Body of pancreas (tissue), 4 donors: ENCODE results near the gene NUP107. TPM values are rescaled to one million over a fixed set of nuclear protein-coding genes. Genes with fewer than 3 reads are reported as not detected.

Experiments
- ATAC-seq: fragments of 150-250 bp; one replicate; pipeline ENCODE4 v1.9.1; 2016
- DNase-seq, 4 donors: peaks; one replicate each; pipeline ENCODE4 v3.0.0-alpha.2; 2019
- H3K27ac ChIP-seq, 4 donors: fragments of 200-600 bp; sonication (generic); 1 replicate in 3 of 4; 2 replicates in 1 of 4; pipeline versions ENCODE4 v1.5.1 to v1.6.1; 2016 to 2019; ENCODE audit warnings: mild to moderate bottlenecking in 1 of 4, mixed read lengths in 1 of 4, moderate library complexity in 1 of 4
- H3K27me3 ChIP-seq, 2 donors: fragments of 200-600 bp; sonication (generic); one replicate each; pipeline ENCODE4 v1.6.0; 2016; ENCODE audit warnings: mild to moderate bottlenecking in 1 of 2
- H3K36me3 ChIP-seq, 2 donors: fragments of 200-600 bp; sonication (generic); replicated peaks in 1 of 2; 2 replicates each; pipeline ENCODE4 v1.5.1; 2016; ENCODE audit warnings: low read depth in 2 of 2; ENCODE audit not compliant: insufficient read depth in 1 of 2
- H3K4me1 ChIP-seq: fragments of 200-600 bp; sonication (generic); one replicate; pipeline ENCODE4 v1.6.0; 2016
- H3K4me3 ChIP-seq, 2 donors: fragments of 200-600 bp; sonication (generic); 1 replicate in 1 of 2; 2 replicates in 1 of 2; pipeline ENCODE4 v1.5.1; 2016 to 2019
- H3K9me3 ChIP-seq, 3 donors: fragments of 200-600 bp; sonication (generic); 1 replicate in 2 of 3; 2 replicates in 1 of 3; pipeline ENCODE4 v1.5.1; 2016
- POLR2A ChIP-seq, 3 donors: fragments of 450-650 bp; IDR thresholded peaks; one replicate each; pipeline ENCODE4 v1.6.1; 2016; ENCODE audit warnings: antibody characterized with exemption in 3 of 3, mild to moderate bottlenecking in 2 of 3
- WGBS, 2 donors: methylation state at CpG; one replicate each; pipeline ENCODE4 v1.1.5; 2017; 5-methylcytosine and 5-hydroxymethylcytosine counted together
- intact Hi-C: fragments of 100-400 bp; cut with DNase I; formaldehyde crosslinking; loops from one replicate; pipeline ENCODE4 v1.15.1; 2023
- total RNA-seq, 2 donors: library from RNA; depleted of rRNA; stranded (reverse); fragments of >200 nt; gene quantifications; one replicate each; pipeline ENCODE4 v1.1.0, GENCODE V29; 2016
- TF ChIP-seq, protein P1 (sequence below), 7 experiments: fragments of 450-650 bp in 4 of 7; fragments of 200-600 bp in 3 of 7; sonication (generic) in 3 of 7; IDR thresholded peaks; one replicate each; pipeline ENCODE4 v1.5.1; 2016 to 2019; ENCODE audit warnings: antibody characterized with exemption in 7 of 7

NUP107 gene
- total RNA-seq, 2 donors from 2014 or later: 29.6 to 34.9 TPM

DNA sequence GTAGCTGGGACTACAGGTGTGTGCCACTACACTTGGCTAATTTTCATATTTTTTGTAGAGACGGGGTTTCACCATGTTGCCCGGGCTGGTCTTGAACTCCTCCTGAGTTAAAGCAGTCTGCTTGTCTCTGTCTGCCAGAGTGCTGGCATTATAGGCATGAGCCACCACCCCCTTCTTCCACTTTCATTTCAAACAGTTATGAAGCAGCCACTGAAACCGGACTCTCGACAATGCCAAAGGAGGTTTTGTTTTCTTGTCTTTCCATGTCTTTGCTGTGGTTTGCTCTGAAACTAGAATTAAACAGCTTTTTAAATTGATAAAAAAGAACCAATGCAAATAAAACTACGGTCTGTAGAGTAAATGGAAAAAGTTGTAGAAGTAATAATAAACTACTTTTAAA lies 45.6 kb upstream of the NUP107 start:
- TF ChIP-seq, protein P1, sequence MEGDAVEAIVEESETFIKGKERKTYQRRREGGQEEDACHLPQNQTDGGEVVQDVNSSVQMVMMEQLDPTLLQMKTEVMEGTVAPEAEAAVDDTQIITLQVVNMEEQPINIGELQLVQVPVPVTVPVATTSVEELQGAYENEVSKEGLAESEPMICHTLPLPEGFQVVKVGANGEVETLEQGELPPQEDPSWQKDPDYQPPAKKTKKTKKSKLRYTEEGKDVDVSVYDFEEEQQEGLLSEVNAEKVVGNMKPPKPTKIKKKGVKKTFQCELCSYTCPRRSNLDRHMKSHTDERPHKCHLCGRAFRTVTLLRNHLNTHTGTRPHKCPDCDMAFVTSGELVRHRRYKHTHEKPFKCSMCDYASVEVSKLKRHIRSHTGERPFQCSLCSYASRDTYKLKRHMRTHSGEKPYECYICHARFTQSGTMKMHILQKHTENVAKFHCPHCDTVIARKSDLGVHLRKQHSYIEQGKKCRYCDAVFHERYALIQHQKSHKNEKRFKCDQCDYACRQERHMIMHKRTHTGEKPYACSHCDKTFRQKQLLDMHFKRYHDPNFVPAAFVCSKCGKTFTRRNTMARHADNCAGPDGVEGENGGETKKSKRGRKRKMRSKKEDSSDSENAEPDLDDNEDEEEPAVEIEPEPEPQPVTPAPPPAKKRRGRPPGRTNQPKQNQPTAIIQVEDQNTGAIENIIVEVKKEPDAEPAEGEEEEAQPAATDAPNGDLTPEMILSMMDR (IDR thresholded peaks at IDR 0.05): no peak
- TF ChIP-seq POLR2A (IDR thresholded peaks at IDR 0.05): no peak
- DNase-seq: no peak
- Histone ChIP-seq H3K27ac (peak overlapping the region in 2 of 4 donors; percentile 0 to 6), H3K27me3 (no peaks in the 10 kb centered on the region), H3K36me3 (no peaks in the 10 kb centered on the region), H3K4me1 (peaks cover 19% of the 10 kb centered on the region), H3K9me3 (no peaks in the 10 kb centered on the region), H3K4me3 (no peak overlapping the region)
- intact Hi-C loops: no loop called here
- ATAC-seq: no peak
- 10 to 17% methylated on average over 5 of the region's 5 CpGs for WGBS, 2 donors

DNA sequence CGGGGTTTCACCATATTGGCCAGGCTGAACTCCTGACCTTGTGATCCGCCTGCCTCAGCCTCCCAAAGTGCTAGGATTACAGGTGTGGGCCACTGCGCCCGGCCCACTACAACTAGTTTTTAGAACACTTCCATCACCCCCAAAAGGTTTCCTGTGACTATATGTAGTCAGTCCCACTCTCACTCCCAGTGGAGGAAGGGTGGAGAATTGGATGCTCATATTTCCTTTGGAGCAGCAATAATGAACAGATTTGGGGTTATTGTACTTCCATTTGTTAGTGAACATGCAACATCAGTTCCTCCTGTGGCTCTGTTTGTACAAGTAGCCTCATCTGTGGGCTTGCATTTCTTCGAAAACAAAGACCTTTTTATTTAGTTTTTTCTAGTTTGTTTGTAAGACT lies 40.3 kb upstream of the NUP107 start:
- Histone ChIP-seq H3K4me1 (peaks cover 9% of the 10 kb centered on the region), H3K36me3 (peaks cover 0 to 2% of the 10 kb centered on the region in 2 donors), H3K4me3 (no peak overlapping the region), H3K27ac (no peak overlapping the region), H3K27me3 (no peaks in the 10 kb centered on the region), H3K9me3 (no peaks in the 10 kb centered on the region)
- intact Hi-C loops: no loop called here
- DNase-seq (no peak), ATAC-seq (no peak)
- WGBS, 2 donors: 89 to 97% methylated on average over 5 of the region's 5 CpGs
- TF ChIP-seq POLR2A (IDR thresholded peaks at IDR 0.05): no peak
- TF ChIP-seq, protein P1 (IDR thresholded peaks at IDR 0.05): no peak

DNA sequence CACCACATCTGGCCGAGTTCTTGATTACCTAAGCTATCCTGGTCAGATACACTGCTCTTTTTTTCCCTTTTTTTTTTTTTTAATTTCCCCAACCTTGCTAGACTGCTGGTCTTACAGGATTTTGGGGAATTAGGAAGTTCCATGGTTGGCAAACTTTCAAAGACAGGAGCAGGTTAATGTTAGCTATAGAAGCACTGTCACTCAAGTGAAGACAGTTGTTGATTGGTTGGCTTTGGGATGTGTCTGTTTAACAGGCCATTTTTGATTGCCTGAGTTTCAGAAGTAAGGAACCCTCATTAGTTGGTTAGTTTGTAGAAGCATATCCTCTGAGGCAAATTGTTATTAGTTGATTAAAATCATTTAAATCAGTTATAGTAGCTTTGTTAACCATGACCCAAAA lies 39.3 kb upstream of the NUP107 start:
- intact Hi-C loops: no loop called here
- no peak for DNase-seq
- WGBS, 2 donors: 60 to 70% methylated on average over 1 of the region's 1 CpG
- Histone ChIP-seq H3K9me3 (no peaks in the 10 kb centered on the region), H3K4me3 (no peak overlapping the region), H3K27ac (no peak overlapping the region), H3K4me1 (peaks cover 4% of the 10 kb centered on the region), H3K36me3 (peaks cover 0 to 5% of the 10 kb centered on the region in 2 donors), H3K27me3 (no peaks in the 10 kb centered on the region)
- ATAC-seq: no peak
- TF ChIP-seq POLR2A (IDR thresholded peaks at IDR 0.05): no peak
- TF ChIP-seq, protein P1 (IDR thresholded peaks at IDR 0.05): no peak

DNA sequence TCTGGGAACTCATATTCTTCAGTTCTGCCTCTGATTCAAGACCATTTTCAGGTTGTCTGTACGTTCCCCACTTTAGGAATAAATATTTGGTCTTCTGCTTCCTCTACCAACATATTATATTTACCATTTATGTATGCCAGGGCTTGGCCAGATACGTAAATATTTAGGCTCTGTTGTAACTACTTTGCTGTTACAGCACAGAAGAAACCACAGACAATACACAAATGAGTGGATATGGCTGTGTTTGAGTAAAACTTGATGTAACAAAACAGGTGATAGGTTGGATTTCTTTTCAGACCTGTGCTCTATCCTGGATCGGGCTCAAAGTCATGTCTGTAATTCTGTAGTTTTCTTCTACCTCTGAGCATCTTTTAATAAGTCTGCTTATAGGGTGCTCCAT lies 38.6 kb upstream of the NUP107 start:
- no peak for DNase-seq
- TF ChIP-seq, protein P1 (IDR thresholded peaks at IDR 0.05): no peak
- no peak for TF ChIP-seq POLR2A (IDR thresholded peaks at IDR 0.05)
- intact Hi-C loops: no loop called here
- Histone ChIP-seq H3K4me1 (peaks cover 4% of the 10 kb centered on the region), H3K9me3 (no peaks in the 10 kb centered on the region), H3K4me3 (no peak overlapping the region), H3K36me3 (peaks cover 0 to 10% of the 10 kb centered on the region in 2 donors), H3K27ac (no peak overlapping the region), H3K27me3 (no peaks in the 10 kb centered on the region)
- WGBS, 2 donors: 77 to 81% methylated on average over 3 of the region's 3 CpGs
- no peak for ATAC-seq

DNA sequence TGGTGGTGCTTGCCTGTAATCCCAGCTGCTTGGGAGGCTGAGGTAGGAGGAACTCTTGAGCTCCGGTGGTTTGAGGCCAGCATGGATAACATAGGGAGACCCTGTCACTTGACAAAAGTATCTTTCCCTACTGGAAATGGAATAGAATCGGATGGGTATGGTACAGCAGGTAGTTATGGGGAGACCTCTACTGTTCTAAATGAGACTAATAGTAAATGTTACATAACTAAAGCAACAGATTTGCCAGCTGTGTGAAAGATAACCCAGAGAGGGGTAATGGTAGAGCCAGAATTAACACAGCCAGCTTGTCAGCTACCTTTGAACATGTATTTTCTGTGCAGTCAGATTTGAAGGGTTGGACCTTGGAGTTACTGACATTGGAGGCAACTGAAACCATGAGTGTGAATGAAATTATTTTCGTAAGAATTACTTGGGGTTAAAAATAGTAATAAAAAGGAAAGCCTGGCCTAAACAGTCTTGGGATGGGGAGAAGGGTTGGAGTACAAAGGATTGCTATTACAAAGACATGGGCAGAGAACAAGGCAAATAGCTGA lies 21.7 kb upstream of the NUP107 start:
- Histone ChIP-seq H3K36me3 (peaks cover 0 to 6% of the 10 kb centered on the region in 2 donors), H3K9me3 (no peaks in the 10 kb centered on the region), H3K27ac (no peak overlapping the region), H3K4me1 (no peaks in the 10 kb centered on the region), H3K4me3 (no peak overlapping the region), H3K27me3 (no peaks in the 10 kb centered on the region)
- intact Hi-C loops: loop anchor here (10.0 kb wide), 1 partner anchor 310 kb away; no protein-coding TSS in a partner anchor
- DNase-seq: no peak
- 62 to 67% methylated on average over 3 of the region's 3 CpGs for WGBS, 2 donors
- TF ChIP-seq POLR2A (IDR thresholded peaks at IDR 0.05): no peak
- TF ChIP-seq, protein P1 (IDR thresholded peaks at IDR 0.05): peak in 2 of 7 experiments; percentile 8 to 25
- no peak for ATAC-seq
